Astrocyte (in vitro differentiated cells and primary cell): ENCODE data around the gene SIK3. TPM values are rescaled to one million over a fixed set of nuclear protein-coding genes. Genes with fewer than 3 reads are reported as not detected.
A peak's percentile ranks its signal among the peaks of the same experiment; 100 is the strongest.

Experiments
- DNase-seq: peaks from one replicate; pipeline ENCODE4 v3.0.0-alpha.2; 2010; ENCODE audit warnings: low read depth
- FAIRE-seq: peaks from 2 replicates; lab custom pipeline; 2011; peaks lifted over from hg19 to GRCh38; lab: Jason Lieb, UNC
- H2AFZ ChIP-seq: 2 replicates; pipeline ENCODE4 v1.6.0; 2012; ENCODE audit warnings: low read depth, low read length, inconsistent platforms
- H3K27ac ChIP-seq: 2 replicates; pipeline ENCODE4 v1.5.1; 2011; ENCODE audit warnings: low read depth, low read length, inconsistent platforms
- H3K27me3 ChIP-seq: 2 replicates; pipeline ENCODE4 v1.6.0; 2011; ENCODE audit warnings: low read length, inconsistent platforms; ENCODE audit not compliant: insufficient read depth
- H3K36me3 ChIP-seq: 2 replicates; pipeline ENCODE4 v1.5.1; 2011; ENCODE audit warnings: low read length, inconsistent platforms; ENCODE audit not compliant: insufficient read depth
- H3K4me1 ChIP-seq: 2 replicates; pipeline ENCODE4 v1.5.1; 2011; ENCODE audit warnings: low read length, inconsistent platforms; ENCODE audit not compliant: insufficient read depth
- H3K4me2 ChIP-seq: 2 replicates; pipeline ENCODE4 v1.6.0; 2012; ENCODE audit warnings: low read length, inconsistent platforms
- H3K4me3 ChIP-seq: 2 replicates; pipeline ENCODE4 v1.5.1; 2011; ENCODE audit warnings: low read depth, mild to moderate bottlenecking, low read length, inconsistent platforms; ENCODE audit not compliant: insufficient read depth
- H3K79me2 ChIP-seq: 2 replicates; pipeline ENCODE4 v1.6.0; 2012; ENCODE audit warnings: mild to moderate bottlenecking, low read length, inconsistent platforms; ENCODE audit not compliant: insufficient read depth
- H3K9ac ChIP-seq: 2 replicates; pipeline ENCODE4 v1.6.0; 2012; ENCODE audit warnings: mild to moderate bottlenecking, low read length, inconsistent platforms
- H3K9me3 ChIP-seq: 2 replicates; pipeline ENCODE4 v1.5.1; 2012; ENCODE audit warnings: low read depth, mild to moderate bottlenecking, low read length, inconsistent platforms; ENCODE audit not compliant: insufficient read depth
- H4K20me1 ChIP-seq: 2 replicates; pipeline ENCODE4 v1.6.0; 2012; ENCODE audit warnings: low read length, inconsistent platforms; ENCODE audit not compliant: insufficient read depth
- H3K27ac Mint-ChIP-seq: one replicate; pipeline ENCODE4 v1.8.0; 2021; ENCODE audit warnings: mild to moderate bottlenecking, mixed read lengths; ENCODE audit not compliant: unreplicated experiment
- H3K27me3 Mint-ChIP-seq: one replicate; pipeline ENCODE4 v1.8.0; 2021; ENCODE audit warnings: low read depth, mixed read lengths; ENCODE audit not compliant: unreplicated experiment
- H3K36me3 Mint-ChIP-seq: one replicate; pipeline ENCODE4 v1.8.0; 2021; ENCODE audit warnings: low read depth, mixed read lengths; ENCODE audit not compliant: unreplicated experiment
- H3K4me1 Mint-ChIP-seq: one replicate; pipeline ENCODE4 v1.8.0; 2021; ENCODE audit warnings: low read depth, mixed read lengths; ENCODE audit not compliant: unreplicated experiment
- H3K4me3 Mint-ChIP-seq: one replicate; pipeline ENCODE4 v1.8.0; 2021; ENCODE audit warnings: mild to moderate bottlenecking, moderate library complexity, mixed read lengths; ENCODE audit not compliant: unreplicated experiment
- H3K9me3 Mint-ChIP-seq: one replicate; pipeline ENCODE4 v1.8.0; 2021; ENCODE audit warnings: mild to moderate bottlenecking, mixed read lengths; ENCODE audit not compliant: unreplicated experiment
- CTCF ChIP-seq: IDR thresholded peaks from 2 replicates; pipeline ENCODE4 v1.5.1; 2011; ENCODE audit warnings: low read depth, mild to moderate bottlenecking, inconsistent platforms, low read length, moderate library complexity; ENCODE audit not compliant: insufficient read depth
- EZH2 ChIP-seq: IDR thresholded peaks from 2 replicates; pipeline ENCODE4 v1.6.1; 2012; ENCODE audit warnings: mild to moderate bottlenecking, low read length, inconsistent platforms; ENCODE audit not compliant: insufficient read depth
- total RNA-seq: library from RNA; stranded (reverse); gene quantifications from 2 replicates; pipeline ENCODE4 v1.2.1, GENCODE V29; 2021

Gene SIK3
- total RNA-seq, 1 donor from 2014 or later, result 34.4 TPM

DNA sequence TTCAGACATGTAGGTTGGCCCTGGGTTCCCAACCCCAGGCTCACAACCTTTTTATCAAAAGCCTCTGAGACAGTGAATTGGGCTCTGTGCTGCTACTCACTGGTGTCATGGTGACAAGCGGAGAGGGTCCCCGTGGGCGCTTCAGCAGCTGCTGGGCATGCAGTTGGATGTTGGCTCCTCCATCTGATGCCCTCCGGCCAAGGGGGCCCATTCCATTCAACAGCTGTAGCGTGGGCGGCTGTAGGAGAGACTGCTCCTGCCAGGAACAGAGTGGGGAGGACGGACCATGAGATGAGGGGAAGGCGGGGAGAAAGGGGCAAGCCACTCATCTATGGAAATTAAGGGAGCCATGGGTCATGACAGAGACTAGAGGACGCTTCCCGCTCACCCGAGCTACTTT lies 224.8 kb downstream of the SIK3 start:
- H3K9me3 Mint-ChIP-seq, result no peaks in the 10 kb centered on the region
- FAIRE-seq, result no peak

GRCh38 chr11:116871248-116871647 lies 227.0 kb downstream of the SIK3 start:
- peak overlapping the region; percentile 58 for H3K27ac Mint-ChIP-seq
- peak; percentile 87 for FAIRE-seq

More for the DNA sequence above, 224.8 kb downstream of the SIK3 start:
- no peak overlapping the region for H3K27ac Mint-ChIP-seq
- Histone ChIP-seq H3K36me3 (no peaks in the 10 kb centered on the region), H2AFZ (no peak overlapping the region), H3K27ac (no peak overlapping the region), H3K79me2 (no peaks in the 10 kb centered on the region), H3K9ac (no peak overlapping the region), H3K9me3 (no peaks in the 10 kb centered on the region), H3K4me2 (no peak overlapping the region), H3K4me1 (peaks cover 15% of the 10 kb centered on the region), H3K27me3 (no peaks in the 10 kb centered on the region), H4K20me1 (no peaks in the 10 kb centered on the region), H3K4me3 (no peak overlapping the region)
- no peak overlapping the region for H3K4me3 Mint-ChIP-seq
- TF ChIP-seq CTCF, result no peak
- no peak for TF ChIP-seq EZH2
- H3K27me3 Mint-ChIP-seq, result no peaks in the 10 kb centered on the region
- peaks cover 30% of the 10 kb centered on the region for H3K36me3 Mint-ChIP-seq
- DNase-seq, result no peak
- peaks cover 15% of the 10 kb centered on the region for H3K4me1 Mint-ChIP-seq

More at GRCh38 chr11:116871248-116871647, 227.0 kb downstream of the SIK3 start:
- H3K9ac ChIP-seq, result peak overlapping the region; percentile 45
- no peak overlapping the region for H2AFZ ChIP-seq
- H3K27me3 ChIP-seq, result no peaks in the 10 kb centered on the region
- DNase-seq, result peak; percentile 93
- H3K27ac ChIP-seq, result peak overlapping the region; percentile 46
- no peaks in the 10 kb centered on the region for H3K79me2 ChIP-seq
- no peak overlapping the region for H3K4me3 ChIP-seq
- no peak for TF ChIP-seq CTCF
- TF ChIP-seq EZH2, result no peak
- Mint-ChIP-seq H3K36me3 (peaks cover 39% of the 10 kb centered on the region), H3K4me3 (no peak overlapping the region), H3K4me1 (peaks cover 15% of the 10 kb centered on the region), H3K9me3 (no peaks in the 10 kb centered on the region), H3K27me3 (no peaks in the 10 kb centered on the region)
- H3K36me3 ChIP-seq, result peaks cover 5% of the 10 kb centered on the region
- no peaks in the 10 kb centered on the region for H4K20me1 ChIP-seq
- peak overlapping the region; percentile 57 for H3K4me2 ChIP-seq
- peaks cover 15% of the 10 kb centered on the region for H3K4me1 ChIP-seq
- H3K9me3 ChIP-seq, result no peaks in the 10 kb centered on the region
